Activated naive CD4-positive, alpha-beta T cell (primary cell): ENCODE results near the gene ZNF582.

Source experiments
- DNase-seq, 4 experiments: peaks; one replicate each; lab custom pipeline; 2025; lab: John Stamatoyannopoulos, UW

Gene ZNF582

DNA sequence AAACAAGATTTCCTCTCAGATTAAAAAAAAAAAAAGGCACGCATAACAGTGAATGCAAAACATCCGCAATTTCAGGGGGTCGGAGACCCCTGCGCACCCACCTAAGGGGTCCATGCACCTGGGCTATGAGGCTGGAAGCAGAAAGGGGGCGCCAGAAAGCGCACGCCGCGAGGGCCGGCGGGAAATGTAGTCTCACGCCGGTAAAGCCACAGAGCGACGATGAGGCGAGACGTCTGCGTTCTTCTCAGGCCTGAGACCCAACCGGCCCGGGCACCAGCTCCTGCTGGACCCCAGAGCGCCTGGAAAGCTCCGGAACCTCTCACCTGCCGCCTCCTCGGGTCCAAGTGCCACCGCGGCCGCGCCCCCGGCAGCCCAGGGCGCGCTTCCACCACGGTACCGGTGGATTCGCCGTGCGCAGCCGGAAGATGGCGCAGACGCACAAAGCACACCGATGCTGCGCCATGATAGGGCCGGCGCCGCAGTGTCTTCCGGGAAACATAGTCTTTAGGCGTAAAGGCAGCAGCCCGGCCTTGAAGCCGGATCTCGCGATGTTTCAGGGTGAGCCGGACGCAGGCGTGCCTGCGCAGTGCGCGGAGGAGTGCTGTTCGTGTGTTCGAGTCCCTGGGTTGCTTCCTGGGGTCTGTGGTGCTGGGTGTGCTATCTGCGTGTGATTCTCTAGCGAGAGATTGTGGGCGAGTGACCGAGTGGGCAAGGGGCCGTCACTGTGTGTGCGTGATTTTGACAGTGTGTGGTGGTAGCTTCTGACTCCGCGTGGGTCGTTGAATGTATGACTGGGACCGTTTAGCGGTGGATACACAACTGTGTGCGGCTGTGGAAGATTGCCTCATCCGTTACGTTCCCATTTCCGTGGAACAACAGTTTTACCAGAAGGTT, at the start of gene ZNF582:
Gene ZNF582 (minus strand): TSS at position 416 of the 894 bp plus-strand sequence. CDS start 1,782 bp downstream, outside the sequence.
- peak; percentile 54 to 85 (median 77) for DNase-seq

- DNase-seq = no peak
Observed at GRCh38 chr19:56441206-56441792, 48.0 kb upstream of the ZNF582 start.

DNA sequence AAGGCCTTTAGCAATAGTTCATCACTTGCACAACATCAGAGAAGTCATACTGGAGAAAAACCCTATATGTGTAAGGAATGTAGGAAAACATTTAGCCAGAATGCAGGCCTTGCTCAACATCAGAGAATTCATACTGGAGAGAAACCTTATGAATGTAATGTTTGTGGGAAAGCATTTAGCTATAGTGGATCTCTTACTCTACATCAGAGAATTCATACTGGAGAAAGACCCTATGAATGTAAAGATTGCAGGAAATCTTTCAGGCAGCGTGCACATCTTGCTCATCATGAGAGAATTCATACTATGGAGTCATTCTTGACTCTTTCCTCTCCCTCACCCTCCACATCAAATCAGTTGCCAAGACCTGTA, 30.6 kb upstream of the ZNF582 start:
- DNase-seq = no peak

DNA sequence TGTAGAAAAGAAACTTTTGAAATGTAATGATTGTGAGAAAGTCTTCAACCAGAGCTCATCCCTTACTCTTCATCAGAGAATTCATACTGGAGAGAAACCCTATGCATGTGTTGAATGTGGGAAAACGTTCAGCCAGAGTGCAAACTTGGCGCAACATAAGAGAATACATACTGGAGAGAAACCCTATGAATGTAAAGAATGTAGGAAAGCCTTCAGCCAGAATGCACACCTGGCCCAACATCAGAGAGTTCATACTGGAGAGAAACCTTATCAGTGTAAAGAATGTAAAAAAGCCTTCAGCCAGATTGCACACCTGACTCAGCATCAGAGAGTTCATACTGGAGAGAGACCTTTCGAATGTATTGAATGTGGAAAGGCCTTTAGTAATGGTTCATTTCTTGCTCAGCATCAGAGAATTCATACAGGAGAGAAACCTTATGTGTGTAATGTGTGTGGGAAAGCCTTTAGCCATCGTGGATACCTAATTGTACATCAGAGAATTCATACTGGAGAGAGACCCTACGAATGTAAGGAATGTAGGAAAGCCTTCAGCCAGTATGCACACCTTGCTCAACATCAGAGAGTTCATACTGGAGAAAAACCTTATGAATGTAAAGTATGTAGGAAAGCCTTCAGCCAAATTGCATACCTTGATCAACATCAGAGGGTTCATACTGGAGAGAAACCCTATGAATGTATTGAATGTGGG, 30.1 kb upstream of the ZNF582 start:
- no peak for DNase-seq

DNA sequence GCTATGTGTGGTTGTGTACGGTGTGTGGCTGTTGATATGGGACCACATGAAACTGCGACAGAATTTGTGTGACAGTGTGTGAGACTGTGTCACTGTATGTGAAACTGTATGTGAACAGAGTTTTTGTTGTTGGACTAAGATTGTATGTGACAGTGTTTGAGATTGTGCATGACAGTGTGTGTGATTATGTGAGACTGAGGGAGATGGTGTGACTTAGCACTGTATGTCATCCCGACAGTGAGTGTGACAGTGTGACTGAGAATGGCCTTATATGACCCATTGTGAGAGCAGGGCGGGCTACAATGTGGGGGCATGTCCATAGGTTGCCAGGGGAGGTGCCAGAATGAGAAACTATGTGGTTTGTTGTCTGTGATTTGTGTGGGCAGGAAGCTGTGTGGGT, 11.7 kb upstream of the ZNF582 start:
- DNase-seq = no peak

DNA sequence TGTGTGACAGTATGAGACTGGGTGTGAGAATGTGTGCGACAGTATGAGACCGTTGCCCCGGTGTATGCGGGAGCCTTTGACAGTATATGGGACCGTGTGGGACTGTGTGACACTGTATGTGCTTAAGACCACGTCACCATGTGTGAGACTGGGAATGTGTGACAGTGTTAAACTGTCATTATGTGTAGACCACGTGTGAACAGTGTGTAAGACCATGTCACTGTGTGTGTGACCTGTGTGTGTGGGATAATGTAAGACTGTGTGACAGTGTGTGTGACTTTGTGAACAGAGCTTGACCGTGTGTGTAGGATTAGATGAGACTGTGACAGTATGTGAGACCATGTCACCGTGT, 11.3 kb upstream of the ZNF582 start:
- DNase-seq = no peak

DNA sequence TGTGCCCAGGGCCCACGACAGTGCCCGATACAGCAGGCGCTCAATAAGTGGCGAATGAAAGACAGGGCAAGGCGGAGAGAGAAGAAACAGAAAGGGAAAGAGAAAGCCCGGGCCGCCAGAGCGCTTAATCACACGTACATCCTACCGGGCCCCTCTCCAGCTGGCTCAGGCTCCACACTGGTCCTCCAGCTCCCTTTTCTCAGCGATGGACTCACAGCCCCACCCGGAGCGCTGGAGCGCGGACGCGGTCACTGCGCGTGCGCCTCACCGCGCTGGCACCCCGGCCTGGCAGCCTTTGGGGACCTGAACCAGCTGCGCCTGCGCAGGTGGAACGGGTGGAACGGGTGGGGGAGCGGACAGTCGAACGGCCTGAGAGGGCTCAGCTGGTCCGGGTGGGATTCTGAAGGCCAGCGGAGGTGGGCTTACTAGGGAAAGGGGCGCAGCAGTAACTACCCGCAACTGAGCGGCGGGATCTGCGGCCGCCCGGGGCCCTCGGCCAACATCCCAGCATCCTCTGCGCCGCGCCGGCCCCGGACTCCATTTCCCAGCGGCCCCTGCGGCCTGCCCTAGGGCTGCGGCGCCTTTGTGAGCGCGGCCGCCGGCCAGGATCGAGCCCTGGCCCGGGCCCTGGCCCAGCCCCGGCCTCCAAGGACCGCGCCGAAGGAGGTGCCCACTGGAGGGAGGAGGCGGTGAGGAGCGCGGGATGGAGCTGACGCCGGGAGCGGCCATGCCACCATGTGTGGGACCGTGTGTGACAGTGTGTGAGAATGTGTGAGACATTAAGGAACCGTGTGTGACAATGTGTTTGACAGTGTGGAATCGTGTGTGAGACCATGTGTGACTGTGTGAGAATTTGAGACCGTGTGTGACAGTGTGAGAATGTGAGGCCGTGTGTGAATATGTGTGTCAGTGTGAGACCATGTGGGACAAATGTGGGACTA, 10.7 kb upstream of the ZNF582 start, which contains the start of gene ZNF583:
Gene ZNF583 (plus strand): TSS at position 569 of the 941 bp plus-strand sequence. CDS start 2,783 bp downstream, outside the sequence.
- peak; percentile 73 to 86 (median 74) for DNase-seq

DNA sequence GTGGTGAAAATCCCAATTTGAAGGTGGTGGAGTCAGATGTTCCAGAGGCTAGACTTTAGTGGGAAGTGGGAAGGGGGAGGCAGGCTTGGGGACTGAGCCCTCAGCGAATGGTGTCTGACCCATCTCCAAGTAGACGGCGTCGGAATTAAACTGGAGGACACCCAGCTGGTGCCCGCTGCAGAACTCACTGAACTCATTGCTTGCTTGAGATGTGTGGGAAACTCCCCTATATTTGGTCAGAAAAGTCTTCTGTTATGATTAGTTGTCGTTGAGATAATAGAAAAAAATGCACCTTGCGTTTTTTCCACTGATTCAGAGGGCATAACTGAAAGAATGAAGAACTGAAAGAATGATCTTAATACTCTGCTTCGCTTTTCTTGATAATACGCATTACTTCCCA, 9.9 kb upstream of the ZNF582 start:
- DNase-seq = no peak

DNA sequence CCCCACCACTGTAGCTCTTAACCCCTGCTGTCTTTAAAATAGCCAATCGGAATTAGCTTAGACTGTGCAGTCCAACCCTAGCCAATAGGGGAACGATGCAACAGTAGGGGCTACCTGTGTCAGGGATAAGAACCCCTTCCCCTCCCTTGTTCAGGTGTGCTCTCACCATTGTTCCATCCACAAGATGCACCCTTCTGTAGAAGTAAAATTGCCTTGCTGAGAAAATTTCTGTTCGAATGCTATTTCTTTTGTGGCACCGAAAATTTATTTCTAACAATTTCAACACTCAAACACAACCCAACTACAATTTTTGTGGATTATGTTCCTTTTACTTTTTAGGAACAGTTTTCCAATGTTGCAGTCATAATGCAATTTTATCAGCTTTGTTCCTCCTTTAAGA, 7.2 kb upstream of the ZNF582 start:
- DNase-seq = no peak

- no peak for DNase-seq
Observed at GRCh38 chr19:56398809-56399208, 5.5 kb upstream of the ZNF582 start.

GRCh38 chr19:56383826-56384605, 9.3 kb downstream of the ZNF582 start:
- DNase-seq = no peak

DNA sequence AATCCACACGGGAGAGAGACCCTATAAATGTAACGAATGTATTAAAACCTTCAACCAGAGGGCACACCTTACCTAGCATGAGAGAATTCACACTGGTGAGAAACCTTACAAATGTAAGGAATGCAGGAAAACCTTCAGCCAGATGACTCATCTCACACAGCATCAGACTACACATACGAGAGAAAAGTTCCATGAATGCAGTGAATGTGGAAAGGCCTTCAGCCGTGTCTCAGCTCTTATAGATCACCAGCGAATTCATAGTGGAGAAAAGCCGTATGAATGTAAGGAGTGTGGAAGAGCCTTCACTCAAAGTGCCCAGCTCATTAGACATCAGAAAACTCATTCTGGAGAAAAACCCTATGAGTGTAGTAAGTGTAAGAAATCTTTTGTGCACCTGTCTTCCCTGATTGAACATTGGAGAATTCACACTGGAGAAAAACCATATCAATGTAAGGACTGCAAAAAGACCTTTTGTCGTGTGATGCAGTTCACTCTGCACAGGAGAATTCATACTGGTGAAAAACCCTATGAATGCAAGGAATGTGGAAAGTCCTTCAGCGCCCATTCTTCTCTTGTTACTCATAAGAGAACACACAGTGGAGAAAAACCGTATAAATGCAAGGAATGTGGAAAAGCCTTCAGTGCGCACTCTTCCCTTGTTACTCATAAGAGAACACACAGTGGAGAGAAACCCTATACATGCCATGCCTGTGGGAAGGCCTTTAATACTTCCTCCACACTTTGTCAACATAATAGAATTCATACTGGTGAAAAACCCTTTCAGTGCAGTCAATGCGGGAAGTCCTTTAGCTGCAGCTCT, 16.0 kb downstream of the ZNF582 start:
- DNase-seq = no peak

GRCh38 chr19:56372281-56372680, 21.1 kb downstream of the ZNF582 start:
- no peak for DNase-seq

DNA sequence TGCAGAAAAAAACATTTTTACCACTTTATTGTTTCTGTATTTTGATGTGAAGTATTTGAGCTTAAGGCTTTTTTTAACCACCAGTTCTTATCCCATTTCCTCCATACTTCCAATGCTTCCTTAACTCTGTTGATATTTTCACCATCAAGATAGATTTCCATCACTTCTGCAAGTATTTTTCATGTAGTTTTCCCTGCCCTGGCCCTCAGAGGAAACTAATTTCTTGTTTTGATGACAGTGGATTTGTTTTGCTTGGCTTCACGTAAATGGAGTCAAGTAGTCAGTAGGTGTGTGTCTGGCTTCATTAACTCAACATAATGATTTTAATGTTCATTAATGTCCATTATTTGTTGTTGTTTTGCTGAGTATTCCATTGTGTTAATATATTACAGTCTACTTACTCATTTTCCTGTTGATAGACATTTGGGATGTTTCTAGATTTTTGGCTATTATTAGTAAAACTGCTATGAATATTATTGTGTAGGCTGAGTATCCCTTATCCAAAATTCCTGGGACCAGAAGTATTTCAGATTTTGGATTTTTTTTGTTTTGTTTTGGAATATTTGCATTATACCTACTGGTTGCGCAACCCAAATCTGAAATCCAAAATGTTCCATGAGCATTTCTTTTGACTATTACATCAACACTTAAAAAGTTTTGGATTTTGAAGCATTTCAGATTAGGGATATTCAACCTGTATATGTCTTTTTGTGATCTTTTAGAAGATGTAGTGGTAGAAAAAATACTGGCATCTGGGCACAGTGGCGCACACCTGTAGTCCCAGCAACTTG, 23.3 kb downstream of the ZNF582 start:
- no peak for DNase-seq

GRCh38 chr19:56367829-56368711, 25.3 kb downstream of the ZNF582 start:
- peak; percentile 44 to 74 (median 56) for DNase-seq

DNA sequence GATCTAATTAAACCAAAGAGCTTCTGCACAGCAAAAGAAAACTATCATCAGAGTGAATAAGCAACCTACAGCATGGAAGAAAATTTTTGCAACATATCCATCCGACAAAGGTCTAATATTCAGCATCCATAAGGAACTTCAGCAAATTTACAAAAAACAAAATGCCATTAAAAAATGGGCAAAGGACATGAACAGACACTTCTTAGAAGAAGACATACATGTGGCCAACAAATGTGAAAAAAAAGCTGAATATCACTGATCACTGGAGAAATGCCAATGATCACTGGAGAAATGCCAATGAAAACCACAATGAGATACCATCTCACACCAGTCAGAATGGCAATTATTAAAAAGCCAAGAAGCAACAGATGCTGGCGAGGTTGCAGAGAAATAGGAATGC, 32.5 kb downstream of the ZNF582 start:
- DNase-seq = no peak

DNA sequence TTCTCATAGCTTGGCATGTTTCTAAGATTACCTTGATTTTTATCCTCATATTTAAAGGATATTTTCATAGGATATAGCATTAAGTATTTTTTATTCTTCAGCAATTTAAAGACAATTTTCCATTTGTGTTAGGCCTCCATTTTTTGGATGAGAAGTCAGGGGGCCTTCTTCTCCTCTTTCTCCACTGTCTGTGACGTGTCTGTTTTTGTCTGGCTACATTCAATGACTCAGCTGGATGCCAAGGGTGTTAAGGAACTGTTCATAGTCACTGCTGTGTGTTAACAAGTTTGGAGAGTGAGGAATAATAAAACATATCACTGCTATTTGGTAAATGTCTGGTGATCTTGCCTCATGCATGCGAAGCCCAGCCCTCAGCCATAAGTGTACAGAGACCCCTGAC, 36.4 kb downstream of the ZNF582 start:
- no peak for DNase-seq

DNA sequence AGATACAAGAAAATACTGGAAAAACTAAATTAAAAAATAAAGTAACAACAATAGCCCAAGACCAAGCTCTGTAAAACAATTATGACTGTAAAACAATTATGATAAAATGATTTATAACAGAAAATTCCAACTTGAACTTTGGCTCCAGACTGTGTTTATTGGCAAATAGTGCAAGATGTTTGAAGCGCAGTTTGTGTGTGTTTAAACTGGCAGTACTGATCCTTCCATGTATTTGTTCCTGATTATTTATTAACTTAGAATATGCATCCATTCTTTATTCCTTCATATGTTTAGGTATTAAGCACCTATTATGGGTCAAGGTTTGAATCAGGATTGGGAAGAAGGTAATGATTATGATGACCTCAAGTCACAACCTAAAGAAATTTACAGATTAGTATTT, 37.8 kb downstream of the ZNF582 start:
- no peak for DNase-seq
